Caco-2 (cell line): ENCODE measurements around the gene CACNA1A. TPM values are rescaled to one million over a fixed set of nuclear protein-coding genes. Genes with fewer than 3 reads are reported as not detected.

Experiments used
- BruUV-seq: library from RNA; stranded (reverse); fragments of 400-500 nt; replicated peaks from 2 replicates; lab custom pipeline; 2021; lab: Mats Ljungman, UMichigan
- CTCF ChIA-PET: fragments of 300-600 bp; sonication (Branson Sonifier 250); formaldehyde crosslinking; loops from one replicate; lab custom pipeline; 2022; ENCODE audit warnings: antibody characterized with exemption; lab: Charles Lee
- POLR2A ChIA-PET: fragments of 300-600 bp; sonication (Branson Sonifier 250); formaldehyde crosslinking; loops from one replicate; lab custom pipeline; 2022; ENCODE audit warnings: antibody characterized with exemption; lab: Charles Lee
- DNase-seq, 2 experiments: peaks; one replicate each; pipeline versions ENCODE4 v3.0.0 to v3.0.0-alpha.2; 2020 to 2022
- H3K27me3 ChIP-seq: replicated peaks from 2 replicates; pipeline ENCODE4 v1.6.0; 2011; ENCODE audit warnings: low read length; ENCODE audit not compliant: control insufficient read depth, insufficient read depth
- H3K36me3 ChIP-seq: 2 replicates; pipeline ENCODE4 v1.5.1; 2011; ENCODE audit warnings: low read length; ENCODE audit not compliant: control insufficient read depth, insufficient read depth
- H3K4me1 ChIP-seq: fragments of 250-450 bp; sonication (Bioruptor Pico); 2 replicates; pipeline ENCODE4 v1.5.1; 2020; ENCODE audit warnings: mild to moderate bottlenecking
- H3K4me3 ChIP-seq: 2 replicates; pipeline ENCODE4 v1.5.1; 2011; ENCODE audit warnings: low read depth, mild to moderate bottlenecking, control low read depth, low read length
- H3K9me3 ChIP-seq: fragments of 250-450 bp; sonication (Bioruptor Pico); 2 replicates; pipeline ENCODE4 v1.5.1; 2020; ENCODE audit warnings: mild to moderate bottlenecking, moderate library complexity
- H3K27ac Mint-ChIP-seq: one replicate; pipeline ENCODE4 v1.8.0; 2022; ENCODE audit warnings: mixed read lengths; ENCODE audit not compliant: unreplicated experiment
- H3K27me3 Mint-ChIP-seq: one replicate; pipeline ENCODE4 v1.8.0; 2022; ENCODE audit warnings: mixed read lengths; ENCODE audit not compliant: insufficient read depth, unreplicated experiment
- H3K36me3 Mint-ChIP-seq: one replicate; pipeline ENCODE4 v1.8.0; 2022; ENCODE audit warnings: mild to moderate bottlenecking, mixed read lengths; ENCODE audit not compliant: insufficient read depth, unreplicated experiment
- H3K4me1 Mint-ChIP-seq: one replicate; pipeline ENCODE4 v1.8.0; 2022; ENCODE audit warnings: low read depth, mixed read lengths; ENCODE audit not compliant: unreplicated experiment
- H3K4me3 Mint-ChIP-seq: one replicate; pipeline ENCODE4 v1.8.0; 2022; ENCODE audit warnings: mild to moderate bottlenecking, moderate library complexity, mixed read lengths; ENCODE audit not compliant: unreplicated experiment
- H3K9me3 Mint-ChIP-seq: one replicate; pipeline ENCODE4 v1.8.0; 2022; ENCODE audit warnings: mixed read lengths; ENCODE audit not compliant: unreplicated experiment
- CTCF ChIP-seq, 2 experiments: fragments of 200-600 bp in 1 of 2; IDR thresholded peaks; 1 replicate in 1 of 2; 2 replicates in 1 of 2; pipeline versions ENCODE4 v1.5.1 to v1.8.0; 2011 to 2022; ENCODE audit warnings: antibody characterized with exemption in 1 of 2, control low read depth in 1 of 2, inconsistent platforms in 1 of 2, low read depth in 1 of 2, low read length in 1 of 2, mild to moderate bottlenecking in 1 of 2, moderate library complexity in 1 of 2; ENCODE audit not compliant: insufficient read depth in 1 of 2, severe bottlenecking in 1 of 2, unreplicated experiment in 1 of 2
- intact Hi-C: fragments of 100-400 bp; cut with micrococcal nuclease; formaldehyde crosslinking; loops from one replicate; pipeline ENCODE4 v1.10.0; 2022; ENCODE audit not compliant: unreplicated experiment
- total RNA-seq: library from RNA; stranded (reverse); gene quantifications from 2 replicates; pipeline ENCODE4 v1.2.3, GENCODE V29; 2022

The CACNA1A gene
- total RNA-seq, 1 experiment from 2014 or later: not detected

DNA sequence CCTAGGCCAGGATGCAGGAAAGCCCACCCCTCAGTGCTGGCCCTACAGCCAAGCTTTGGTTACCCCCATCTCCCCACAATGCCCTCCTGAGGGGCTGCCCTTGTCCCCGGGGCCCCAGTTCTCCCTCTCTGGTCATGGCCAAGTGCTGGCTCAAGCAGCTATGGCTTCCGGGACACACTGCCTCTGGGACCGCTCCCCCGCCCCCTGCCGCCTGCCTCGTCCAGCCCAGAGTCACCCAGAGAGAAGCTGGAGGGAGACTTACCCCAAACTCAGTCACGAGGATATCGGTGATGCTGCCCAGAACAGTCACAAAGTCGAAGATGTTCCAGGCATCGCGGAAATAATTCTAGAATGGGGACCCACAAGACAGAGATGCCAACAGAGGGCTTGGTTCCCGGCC is 261.4 kb downstream of the CACNA1A start:
- no peak for TF ChIP-seq CTCF (IDR thresholded peaks at IDR 0.05; ENCODE audit: insufficient read depth in 1 of 2, low read depth in 1 of 2, low read length in 1 of 2, severe bottlenecking in 1 of 2, unreplicated experiment in 1 of 2)
- no peak overlapping the region for H3K27ac Mint-ChIP-seq
- POLR2A ChIA-PET: interaction anchor here (0.7 kb wide), 1 partner anchor 93 kb away, joined by 5 read pairs; no protein-coding TSS in a partner anchor
- H3K27me3 Mint-ChIP-seq: no peaks in the 10 kb centered on the region
- H3K36me3 ChIP-seq: no peaks in the 10 kb centered on the region
- CTCF ChIA-PET: no interaction called here
- DNase-seq: no peak
- H3K9me3 ChIP-seq: no peaks in the 10 kb centered on the region
- intact Hi-C loops: no loop called here
- no TSS peak for BruUV-seq
- H3K27me3 ChIP-seq: no peaks in the 10 kb centered on the region
- no peaks in the 10 kb centered on the region for H3K9me3 Mint-ChIP-seq
- no peaks in the 10 kb centered on the region for H3K36me3 Mint-ChIP-seq
- H3K4me1 Mint-ChIP-seq: no peaks in the 10 kb centered on the region
- H3K4me3 Mint-ChIP-seq: no peak overlapping the region
- no peak overlapping the region for H3K4me3 ChIP-seq
- H3K4me1 ChIP-seq: no peaks in the 10 kb centered on the region

- Histone ChIP-seq H3K4me1 (no peaks in the 10 kb centered on the region), H3K4me3 (no peak overlapping the region), H3K9me3 (no peaks in the 10 kb centered on the region), H3K27me3 (no peaks in the 10 kb centered on the region), H3K36me3 (no peaks in the 10 kb centered on the region)
- TF ChIP-seq CTCF (IDR thresholded peaks at IDR 0.05; ENCODE audit: insufficient read depth in 1 of 2, low read depth in 1 of 2, low read length in 1 of 2, severe bottlenecking in 1 of 2, unreplicated experiment in 1 of 2): no peak
- ChIA-PET POLR2A (no interaction called here), CTCF (no interaction called here)
- Mint-ChIP-seq H3K27me3 (peaks cover 3% of the 10 kb centered on the region), H3K9me3 (no peaks in the 10 kb centered on the region), H3K4me3 (no peak overlapping the region), H3K36me3 (no peaks in the 10 kb centered on the region), H3K27ac (no peak overlapping the region), H3K4me1 (no peaks in the 10 kb centered on the region)
- intact Hi-C loops: no loop called here
- DNase-seq: no peak
- BruUV-seq: no TSS peak
Observed at GRCh38 chr19:13241231-13242104, 264.8 kb downstream of the CACNA1A start.

DNA sequence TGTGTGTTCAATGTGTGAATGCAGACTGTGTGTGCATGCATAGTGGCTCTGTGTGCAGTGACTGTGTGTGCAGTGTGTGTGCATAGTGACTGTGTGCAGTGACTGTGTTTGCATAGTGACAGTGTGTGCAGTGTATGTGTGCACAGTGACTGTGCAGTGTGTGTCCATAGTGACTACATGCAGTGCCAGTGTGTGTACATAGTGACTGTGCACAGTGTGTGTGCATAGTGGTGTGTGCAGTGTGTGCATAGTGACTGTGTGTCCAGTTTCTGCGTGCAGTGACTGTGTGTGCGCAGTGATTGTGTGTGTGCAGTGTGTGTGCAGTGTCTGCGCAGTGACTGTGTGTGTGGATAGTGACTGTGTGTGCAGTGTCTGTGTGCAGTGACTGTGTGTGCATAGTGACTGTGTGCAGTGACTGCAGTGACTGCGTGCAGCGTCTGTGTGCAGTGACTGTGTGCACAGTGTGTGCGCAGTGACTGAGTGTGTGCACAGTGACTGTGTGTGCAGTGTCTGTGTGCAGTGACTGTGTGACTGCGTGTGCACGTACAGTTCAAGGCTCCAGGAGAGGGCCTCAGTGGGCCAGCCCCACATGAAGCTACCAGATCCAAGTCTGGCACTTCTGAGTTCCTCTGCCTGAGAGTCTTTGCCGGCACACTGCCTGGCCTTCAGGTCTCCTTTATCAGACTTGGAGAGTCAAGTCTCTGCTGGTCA is 265.8 kb downstream of the CACNA1A start:
- intact Hi-C loops: no loop called here
- Mint-ChIP-seq H3K27ac (no peak overlapping the region), H3K9me3 (no peaks in the 10 kb centered on the region), H3K36me3 (no peaks in the 10 kb centered on the region), H3K27me3 (peaks cover 7% of the 10 kb centered on the region), H3K4me1 (no peaks in the 10 kb centered on the region), H3K4me3 (no peak overlapping the region)
- BruUV-seq: no TSS peak
- Histone ChIP-seq H3K36me3 (no peaks in the 10 kb centered on the region), H3K4me1 (no peaks in the 10 kb centered on the region), H3K27me3 (no peaks in the 10 kb centered on the region), H3K9me3 (no peaks in the 10 kb centered on the region), H3K4me3 (no peak overlapping the region)
- DNase-seq: no peak
- ChIA-PET CTCF (no interaction called here), POLR2A (no interaction called here)
- TF ChIP-seq CTCF (IDR thresholded peaks at IDR 0.05; ENCODE audit: insufficient read depth in 1 of 2, low read depth in 1 of 2, low read length in 1 of 2, severe bottlenecking in 1 of 2, unreplicated experiment in 1 of 2): no peak
